Measurements from ENCODE around the gene ZNF219. TPM values are rescaled to one million over a fixed set of nuclear protein-coding genes. Genes with fewer than 3 reads are reported as not detected.

Gene ZNF219
- total RNA-seq, 1 experiment from 2014 or later: 149 TPM

GRCh38 chr14:21103710-21104447 is 5.4 kb upstream of the ZNF219 start:
- ATAC-seq (peak; percentile 79), DNase-seq (ENCODE audit: low spot score) (peak; percentile 96)
- H3K36me3 Mint-ChIP-seq: no peaks in the 10 kb centered on the region
- TF ChIP-seq ZNF232 (CRISPR knock-in tag; IDR thresholded peaks at IDR 0.05) (peak; percentile 28; the same call in 1 of the 2 replicates), CTCF (IDR thresholded peaks at IDR 0.05) (peak; percentile 24; the same call in 1 of the 2 replicates), FOXP1 (CRISPR knock-in tag; IDR thresholded peaks at IDR 0.05; ENCODE audit: borderline replicate concordance) (peak; percentile 83; the same call in 1 of the 2 replicates), CREM (CRISPR knock-in tag; IDR thresholded peaks at IDR 0.05) (0 out of 2 replicates have a peak, but pooled peaks have one; percentile 34), ARID4B (CRISPR knock-in tag; IDR thresholded peaks at IDR 0.05; ENCODE audit: borderline replicate concordance) (peak; percentile 27; the same call in 1 of the 2 replicates), FOXK1 (CRISPR knock-in tag; IDR thresholded peaks at IDR 0.05) (peak; percentile 18; the same call in 1 of the 2 replicates), KAT7 (CRISPR knock-in tag; IDR thresholded peaks at IDR 0.05; ENCODE audit: borderline replicate concordance) (0 out of 2 replicates have a peak, but pooled peaks have one; percentile 76), GABPB1 (CRISPR knock-in tag; IDR thresholded peaks at IDR 0.05) (peak; percentile 56; the same call in 1 of the 2 replicates), E2F5 (CRISPR knock-in tag; IDR thresholded peaks at IDR 0.05) (peak; percentile 65), ESRRA (CRISPR knock-in tag; IDR thresholded peaks at IDR 0.05; ENCODE audit: borderline replicate concordance) (0 out of 2 replicates have a peak, but pooled peaks have one; percentile 15), ZBTB43 (CRISPR knock-in tag; IDR thresholded peaks at IDR 0.05) (peak; percentile 57; the same call in 1 of the 2 replicates), TEAD1 (CRISPR knock-in tag; IDR thresholded peaks at IDR 0.05) (peak; percentile 32), USF1 (CRISPR knock-in tag; IDR thresholded peaks at IDR 0.05) (no peak), NR1H2 (CRISPR knock-in tag; IDR thresholded peaks at IDR 0.05) (no peak), ZNF671 (CRISPR knock-in tag; IDR thresholded peaks at IDR 0.05) (no peak; the same call in 1 of the 2 replicates), ATF3 (CRISPR knock-in tag; conservative IDR thresholded peaks at IDR 0.05) (no peak), TP53 (CRISPR knock-in tag; IDR thresholded peaks at IDR 0.05) (peak; percentile 68; the same call in 1 of the 2 replicates), NFE2L1 (CRISPR knock-in tag; IDR thresholded peaks at IDR 0.05) (peak; percentile 93), ZNF423 (CRISPR knock-in tag; IDR thresholded peaks at IDR 0.05) (no peak), RELA (CRISPR knock-in tag; IDR thresholded peaks at IDR 0.05; ENCODE audit: borderline replicate concordance) (peak; percentile 28; the same call in 1 of the 2 replicates), ZNF416 (CRISPR knock-in tag; IDR thresholded peaks at IDR 0.05) (0 out of 2 replicates have a peak, but pooled peaks have one; percentile 51), SP1 (CRISPR knock-in tag; conservative IDR thresholded peaks at IDR 0.05) (peak; percentile 37), E2F4 (CRISPR knock-in tag; IDR thresholded peaks at IDR 0.05; ENCODE audit: borderline replicate concordance, low read depth) (peak; percentile 73; the same call in 1 of the 2 replicates), SOX15 (CRISPR knock-in tag; IDR thresholded peaks at IDR 0.05) (no peak)
- no peaks in the 10 kb centered on the region for H3K9me3 Mint-ChIP-seq
- ChIA-PET CTCF (interaction anchor here (0.6 to 8.6 kb wide), 27 partner anchors 9 to 446 kb away, joined by 3 to 321 read pairs (median 5); partner anchors contain the start of genes ARHGEF40 and NDRG2), POLR2A (interaction anchor here (1.0 to 3.9 kb wide), 6 partner anchors 9 to 35 kb away, joined by 3 to 40 read pairs (median 6); partner anchors contain the start of gene ARHGEF40)
- peak overlapping the region; percentile 93 for H3K4me3 Mint-ChIP-seq
- peaks cover 73% of the 10 kb centered on the region for H3K4me1 Mint-ChIP-seq
- H3K27ac Mint-ChIP-seq: peak overlapping the region; percentile 87
- H3K27me3 Mint-ChIP-seq (ENCODE audit: low read depth): no peaks in the 10 kb centered on the region

Measured in WTC11 (cell line).